SW 1271 (cell line): ENCODE results near the gene STX16.

ENCODE experiments used
- DNase-seq, 2 experiments: peaks; one replicate each; lab custom pipeline; 2025; lab: John Stamatoyannopoulos, UW

The STX16 gene

GRCh38 chr20:58618351-58619076 lies 32.6 kb upstream of the STX16 start:
- no peak for DNase-seq

- no peak for DNase-seq
These were observed 31.8 kb upstream of the STX16 start for GRCh38 chr20:58619077-58619863.

GRCh38 chr20:58619864-58620431 lies 31.1 kb upstream of the STX16 start:
- no peak for DNase-seq

- no peak for DNase-seq
These were observed 29.1 kb upstream of the STX16 start for GRCh38 chr20:58621906-58622548.

- DNase-seq = no peak
These were observed 28.2 kb upstream of the STX16 start for GRCh38 chr20:58622671-58623578.

- DNase-seq = peak; percentile 85 to 97
These were observed 27.3 kb upstream of the STX16 start for GRCh38 chr20:58623579-58624473.

- DNase-seq = no peak
These were observed 26.4 kb upstream of the STX16 start for GRCh38 chr20:58624687-58625086.

- no peak for DNase-seq
These were observed 25.5 kb upstream of the STX16 start for GRCh38 chr20:58625585-58625984.

GRCh38 chr20:58626051-58626450 lies 25.0 kb upstream of the STX16 start:
- peak; percentile 33 to 68 for DNase-seq

- DNase-seq = no peak
These were observed 23.6 kb upstream of the STX16 start for GRCh38 chr20:58627212-58628072.

- DNase-seq = no peak
These were observed 22.4 kb upstream of the STX16 start for GRCh38 chr20:58628491-58629214.

GRCh38 chr20:58629215-58629580 lies 21.9 kb upstream of the STX16 start:
- no peak for DNase-seq

GRCh38 chr20:58630063-58630462 lies 21.0 kb upstream of the STX16 start:
- peak; percentile 20 to 61 for DNase-seq

GRCh38 chr20:58633161-58634053 lies 17.7 kb upstream of the STX16 start:
- DNase-seq = no peak

GRCh38 chr20:58634059-58634458 lies 17.0 kb upstream of the STX16 start:
- DNase-seq = no peak

- DNase-seq = no peak
These were observed 16.4 kb upstream of the STX16 start for GRCh38 chr20:58634521-58635278.

- no peak for DNase-seq
These were observed 15.8 kb upstream of the STX16 start for GRCh38 chr20:58635279-58635665.
